ENCODE results near the gene THSD4. TPM values are rescaled to one million over a fixed set of nuclear protein-coding genes. Genes with fewer than 3 reads are reported as not detected.

THSD4 gene
- total RNA-seq, 1 donor from 2014 or later: 151 TPM

DNA sequence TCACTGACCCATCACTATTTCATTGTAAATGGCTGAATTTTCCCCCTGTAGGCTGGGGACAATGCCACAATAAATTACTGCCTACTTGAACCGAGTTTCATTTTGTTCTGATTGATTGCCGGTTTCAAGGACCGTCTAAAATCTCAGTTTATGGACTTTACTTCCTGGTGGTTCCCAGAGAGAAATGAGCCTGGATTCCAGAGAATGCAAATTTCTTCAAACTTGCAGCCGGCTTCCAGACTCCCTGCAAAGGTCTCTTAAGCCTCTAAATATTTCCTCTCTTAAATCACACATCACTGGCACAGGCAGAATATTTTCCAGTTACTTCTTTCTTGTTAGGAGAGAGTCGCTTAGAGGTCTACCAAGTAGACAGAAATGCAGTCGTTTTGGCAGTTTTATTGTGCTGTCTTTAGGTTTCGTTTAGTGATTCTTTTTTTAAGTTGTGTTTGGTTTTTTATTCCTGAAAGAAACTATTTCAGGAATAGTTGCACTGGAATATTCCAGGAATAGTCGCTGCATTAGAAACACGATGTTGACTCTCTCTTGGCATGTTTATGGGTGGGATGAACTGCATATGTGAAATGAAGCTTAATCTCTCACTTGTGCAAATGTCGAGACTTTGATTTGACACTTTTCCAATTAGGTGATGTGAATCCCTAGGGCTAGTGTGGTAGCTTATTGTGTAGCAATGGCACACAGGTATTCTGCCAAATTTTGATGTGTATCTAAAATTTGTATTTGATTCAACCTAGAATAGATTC lies 411.0 kb downstream of the THSD4 start:
- Histone ChIP-seq H3K4me1 (peaks cover 0 to 12% of the 10 kb centered on the region in 2 donors), H3K36me3 (no peaks in the 10 kb centered on the region), H3K4me3 (peak overlapping the region in 1 of 2 donors; percentile 42), H3K9me3 (no peaks in the 10 kb centered on the region), H3K27me3 (no peaks in the 10 kb centered on the region), H3K27ac (peak overlapping the region; percentile 43 to 55)
- intact Hi-C loops (cut with DNase I): no loop called here
- TF ChIP-seq CTCF (IDR thresholded peaks at IDR 0.05): no peak
- DNase-seq (ENCODE audit: low spot score in 2 of 2): no peak

DNA sequence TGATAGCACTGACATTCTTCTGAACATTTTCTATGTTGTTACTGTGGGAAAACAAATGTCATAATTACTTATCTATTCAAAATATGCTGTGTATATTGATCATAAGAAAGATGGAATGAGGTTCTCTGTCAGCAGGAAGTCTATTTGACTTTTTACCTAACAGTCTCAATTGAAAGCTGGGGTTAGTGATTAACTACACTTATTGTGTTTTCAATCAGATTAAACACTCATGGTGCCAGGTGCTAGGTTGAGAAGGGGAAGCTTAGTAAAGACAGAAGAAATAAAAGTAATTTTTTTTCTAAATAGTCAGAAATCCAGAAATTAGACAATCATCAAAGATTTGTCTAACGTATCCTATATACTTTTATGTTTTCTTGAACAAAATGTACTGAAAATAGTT lies 414.1 kb downstream of the THSD4 start:
- DNase-seq (ENCODE audit: low spot score in 2 of 2): no peak
- no peak overlapping the region for H3K4me3 ChIP-seq
- peaks cover 0 to 12% of the 10 kb centered on the region in 2 donors for H3K4me1 ChIP-seq
- H3K27me3 ChIP-seq: no peaks in the 10 kb centered on the region
- no peaks in the 10 kb centered on the region for H3K9me3 ChIP-seq
- no peak overlapping the region for H3K27ac ChIP-seq
- TF ChIP-seq CTCF (IDR thresholded peaks at IDR 0.05): no peak
- intact Hi-C loops (cut with DNase I): no loop called here
- H3K36me3 ChIP-seq: no peaks in the 10 kb centered on the region

DNA sequence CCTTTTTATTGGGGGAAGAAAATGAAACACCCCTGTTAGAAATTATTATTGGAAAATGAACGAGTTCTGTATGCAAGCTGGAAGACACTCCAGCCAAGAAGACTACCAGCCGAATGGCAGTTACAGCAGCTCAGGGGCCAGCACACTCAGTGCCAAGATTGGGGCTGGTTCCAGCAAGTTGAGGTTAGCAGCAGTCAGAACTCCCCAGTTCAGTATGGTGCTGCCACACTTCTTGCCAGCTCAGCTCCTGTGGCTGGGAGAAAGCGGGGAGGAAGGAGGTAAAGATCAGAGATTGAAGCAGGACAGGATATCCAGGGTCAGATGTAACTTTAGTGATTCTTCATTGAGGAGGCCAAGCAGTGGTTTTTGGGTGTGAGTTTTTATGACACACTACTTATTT lies 414.8 kb downstream of the THSD4 start:
- H3K36me3 ChIP-seq: no peaks in the 10 kb centered on the region
- peaks cover 0 to 12% of the 10 kb centered on the region in 2 donors for H3K4me1 ChIP-seq
- TF ChIP-seq CTCF (IDR thresholded peaks at IDR 0.05): no peak
- no peak overlapping the region for H3K4me3 ChIP-seq
- no peaks in the 10 kb centered on the region for H3K9me3 ChIP-seq
- H3K27ac ChIP-seq: no peak overlapping the region
- intact Hi-C loops (cut with DNase I): loop anchor here (5.0 kb wide), 1 partner anchor 122 kb away; no protein-coding TSS in a partner anchor
- no peaks in the 10 kb centered on the region for H3K27me3 ChIP-seq
- no peak for DNase-seq (ENCODE audit: low spot score in 2 of 2)

DNA sequence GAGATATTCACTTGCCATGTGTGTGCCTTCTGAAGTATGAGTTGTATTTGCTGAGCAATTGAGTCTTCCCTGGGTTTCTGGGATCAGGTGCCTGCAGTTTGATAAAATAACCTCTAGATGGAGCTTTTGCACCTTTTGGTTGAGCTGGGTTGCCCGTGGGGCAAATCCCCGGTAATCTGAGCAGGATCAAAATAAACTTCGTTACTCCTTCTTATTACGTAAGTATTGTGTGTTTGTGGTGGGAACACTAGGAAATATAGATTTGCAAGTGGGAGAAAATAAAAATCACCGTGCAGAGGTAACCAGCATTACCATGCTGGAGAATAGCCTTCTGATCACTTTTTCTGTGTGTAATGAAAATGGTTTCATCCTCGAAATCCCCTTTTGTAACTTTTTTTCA lies 417.7 kb downstream of the THSD4 start:
- intact Hi-C loops (cut with DNase I): loop anchor here (2.0 to 5.0 kb wide), 2 partner anchors 119 to 198 kb away; no protein-coding TSS in a partner anchor
- Histone ChIP-seq H3K4me3 (no peak overlapping the region), H3K27me3 (no peaks in the 10 kb centered on the region), H3K9me3 (no peaks in the 10 kb centered on the region), H3K27ac (no peak overlapping the region), H3K36me3 (no peaks in the 10 kb centered on the region), H3K4me1 (no peaks in the 10 kb centered on the region)
- TF ChIP-seq CTCF (IDR thresholded peaks at IDR 0.05): peak in 2 of 3 experiments; percentile 35 to 54
- no peak for DNase-seq (ENCODE audit: low spot score in 2 of 2)

DNA sequence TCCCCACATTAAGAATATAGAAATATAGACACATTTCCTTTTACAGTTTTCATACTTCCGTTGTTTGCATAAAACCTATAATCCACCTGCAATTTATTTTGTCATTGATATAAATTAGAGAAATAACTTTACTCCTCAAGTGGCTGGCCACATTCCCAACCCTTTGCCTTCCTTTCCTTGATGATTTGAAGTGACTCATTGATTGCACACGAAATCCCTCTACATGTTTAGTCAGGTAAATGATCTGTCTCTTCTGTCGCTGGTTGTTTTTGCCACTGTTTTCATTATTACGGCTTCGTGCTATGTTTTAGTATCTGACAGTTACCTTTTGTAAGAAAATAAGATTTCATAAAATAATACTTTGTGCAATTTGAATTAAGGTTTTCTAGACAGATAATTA lies 422.9 kb downstream of the THSD4 start:
- intact Hi-C loops (cut with DNase I): no loop called here
- no peaks in the 10 kb centered on the region for H3K4me1 ChIP-seq
- DNase-seq (ENCODE audit: low spot score in 2 of 2): no peak
- no peaks in the 10 kb centered on the region for H3K36me3 ChIP-seq
- no peak overlapping the region for H3K4me3 ChIP-seq
- no peaks in the 10 kb centered on the region for H3K9me3 ChIP-seq
- TF ChIP-seq CTCF (IDR thresholded peaks at IDR 0.05): no peak
- H3K27ac ChIP-seq: no peak overlapping the region
- no peaks in the 10 kb centered on the region for H3K27me3 ChIP-seq

Data from ascending aorta (tissue), 2 donors.